GM21737 (cell line): Measurements from ENCODE around the gene PRR12.

Experiments used
- ATAC-seq: cut with Tn5 transposase; IDR thresholded peaks from one replicate; pipeline ENCODE4 v1.9.1; 2021; ENCODE audit warnings: mild to moderate bottlenecking, moderate library complexity; ENCODE audit not compliant: unreplicated experiment

Gene PRR12

GRCh38 chr19:49590971-49591730 is at the start of gene PRR12:
TSS of gene PRR12 (plus strand) at chr19:49591182. CDS start at chr19:49591655, 473 bp downstream.
- no peak for ATAC-seq

GRCh38 chr19:49541914-49542313 is 49.1 kb upstream of the PRR12 start:
- no peak for ATAC-seq

- ATAC-seq, result no peak
Measured at GRCh38 chr19:49542446-49542845, 48.5 kb upstream of the PRR12 start.

GRCh38 chr19:49543032-49543431 is 48.0 kb upstream of the PRR12 start:
- no peak for ATAC-seq

GRCh38 chr19:49544154-49544553 is 46.8 kb upstream of the PRR12 start:
- ATAC-seq, result no peak

- no peak for ATAC-seq
Measured at GRCh38 chr19:49546825-49547565, 44.0 kb upstream of the PRR12 start.

GRCh38 chr19:49549045-49549444 is 41.9 kb upstream of the PRR12 start:
- ATAC-seq, result no peak

GRCh38 chr19:49551531-49551930 is 39.5 kb upstream of the PRR12 start:
- ATAC-seq, result no peak

- ATAC-seq, result no peak
Measured at GRCh38 chr19:49552749-49553148, 38.2 kb upstream of the PRR12 start.

GRCh38 chr19:49553451-49554271 is 37.3 kb upstream of the PRR12 start:
- no peak for ATAC-seq

- ATAC-seq, result no peak
Measured at GRCh38 chr19:49554701-49555181, 36.2 kb upstream of the PRR12 start.

- ATAC-seq, result no peak
Measured at GRCh38 chr19:49555600-49556411, 35.2 kb upstream of the PRR12 start.

- no peak for ATAC-seq
Measured at GRCh38 chr19:49556412-49557398, 34.3 kb upstream of the PRR12 start.

- no peak for ATAC-seq
Measured at GRCh38 chr19:49557641-49558325, 33.2 kb upstream of the PRR12 start.

- no peak for ATAC-seq
Measured at GRCh38 chr19:49558591-49558990, 32.4 kb upstream of the PRR12 start.

- no peak for ATAC-seq
Measured at GRCh38 chr19:49559443-49559842, 31.5 kb upstream of the PRR12 start.

- no peak for ATAC-seq
Measured at GRCh38 chr19:49559928-49560327, 31.1 kb upstream of the PRR12 start.

- ATAC-seq, result no peak
Measured at GRCh38 chr19:49560358-49560900, 30.6 kb upstream of the PRR12 start.
